Heart right ventricle (tissue), 16 donors: Measurements from ENCODE around the gene NDUFB3. TPM values are rescaled to one million over a fixed set of nuclear protein-coding genes. Genes with fewer than 3 reads are reported as not detected.
"Not testable (repeated sequence)": the region's sequence is repeated elsewhere in the genome, so short reads cannot be mapped to it uniquely, and the experiment has no call there.

Experiments
- ATAC-seq, 8 donors: fragments of 200-7000 bp; cut with Tn5 transposase; one replicate each; pipeline ENCODE4 v1.9.1; 2020; ENCODE audit warnings: mild to moderate bottlenecking in 8 of 8, moderate library complexity in 8 of 8, moderate number of reproducible peaks in 1 of 8
- DNase-seq, 2 donors: peaks; one replicate each; pipeline ENCODE4 v3.0.0-alpha.2; 2020
- H3K27ac ChIP-seq, 10 donors: fragments of 200-600 bp; sonication (generic) in 2 of 10; one replicate each; pipeline versions ENCODE4 v1.5.0 to v1.8.0; 2020 to 2022; ENCODE audit warnings: mild to moderate bottlenecking in 3 of 10
- H3K27me3 ChIP-seq, 7 donors: fragments of 200-600 bp; one replicate each; pipeline ENCODE4 v1.8.0; 2021 to 2022; ENCODE audit warnings: mild to moderate bottlenecking in 2 of 7
- H3K36me3 ChIP-seq, 9 donors: fragments of 200-600 bp; sonication (generic) in 1 of 9; one replicate each; pipeline versions ENCODE4 v1.5.0 to v1.8.0; 2020 to 2022; ENCODE audit warnings: mild to moderate bottlenecking in 2 of 9
- H3K4me1 ChIP-seq, 9 donors: fragments of 200-600 bp; sonication (generic) in 1 of 9; one replicate each; pipeline versions ENCODE4 v1.5.0 to v1.8.0; 2020 to 2022; ENCODE audit warnings: mild to moderate bottlenecking in 4 of 9
- H3K4me3 ChIP-seq, 10 donors: fragments of 200-600 bp; sonication (generic) in 2 of 10; one replicate each; pipeline versions ENCODE4 v1.5.0 to v1.8.0; 2020 to 2022; ENCODE audit warnings: mild to moderate bottlenecking in 7 of 10, moderate library complexity in 2 of 10
- H3K9me3 ChIP-seq, 11 donors: fragments of 200-600 bp in 10 of 11; sonication (generic) in 2 of 11; one replicate each; pipeline versions ENCODE4 v1.5.0 to v1.8.0; 2013 to 2022; ENCODE audit warnings: mild to moderate bottlenecking in 2 of 11, control low read depth in 1 of 11, moderate library complexity in 1 of 11
- WGBS, 2 donors: extraction: QIAGEN DNeasy Blood & Tissue Kit; methylation state at CpG; one replicate each; pipeline ENCODE4 v1.1.7; 2013; ENCODE audit warnings: inconsistent platforms in 1 of 2; 5-methylcytosine and 5-hydroxymethylcytosine counted together
- intact Hi-C, 10 donors: fragments of 100-400 bp; cut with DNase I; formaldehyde crosslinking; loops; one replicate each; pipeline versions ENCODE4 v1.11.1 to v1.14.2; 2022
- polyA plus RNA-seq, 2 donors: library from polyadenylated mRNA; stranded (reverse); fragments of 200-250 nt; gene quantifications; one replicate each; pipeline ENCODE4 v1.2.3, GENCODE V29; 2013
- total RNA-seq, 10 donors: library from RNA; stranded (reverse); fragmentation: NEBNext Ultra II Directional in 3 of 10; extraction: Animal tissue kit (Norgen Biotek cat#: 25700) in 3 of 10; gene quantifications; one replicate each; pipeline versions ENCODE4 v1.2.1 to v1.2.4, GENCODE V29; 2021 to 2023
- TF ChIP-seq, protein P1 (sequence below), 9 donors: fragments of 200-600 bp; sonication (generic) in 2 of 9; IDR thresholded peaks; one replicate each; pipeline versions ENCODE4 v1.5.0 to v1.8.0; 2021 to 2022; ENCODE audit warnings: antibody characterized with exemption in 9 of 9, mild to moderate bottlenecking in 5 of 9, moderate library complexity in 1 of 9
- donor health status: Arrhythmogenic right ventricular cardiomyopathy.
- donor health status: ischemic (EF 13 %, LVEDD 7.1; RV severe dilation, severe dysfunction).
- donor health status: healthy with polysubstance abuse.
- donor health status: DM: no; HTN: yes; CAD: no.
- donor health status: DM: no; HTN: no; CAD: no.
- donor health status: ischemic (EF 25% LVEDD 6.9; RV normal size, moderate dysfunction).
- donor health status: ischemic (EF 25% LVEDD 5.7; RV mildly dilated, moderate dysfunction).
- donor health status: healthy.
- donor health status: DM: yes; HTN: yes; CAD: no.
- donor health status: Ischemic cardiomyopathy.
- donor health status: ischemic (EF 35%, LVEDD 5.7; RV mildly dilated, moderate dysfunction).
- donor health status: nonischemic (EF 11% LVEDD 7.7; RV severe dilation, severe dysfunction).
- donor health status: DM: yes; HTN: yes; CAD: no.
- donor health status: PGD.
- donor health status: ischemic (EF 29% LVEDD 5.4; RV normal size, mild dysfunction).
- donor health status: nonischemic (EF 23%, LVEDD 6.1; RV moderate dilation, normal function).

Gene NDUFB3
- total and polyA plus RNA-seq, 12 donors: 200 to 513 (median 431) TPM

DNA sequence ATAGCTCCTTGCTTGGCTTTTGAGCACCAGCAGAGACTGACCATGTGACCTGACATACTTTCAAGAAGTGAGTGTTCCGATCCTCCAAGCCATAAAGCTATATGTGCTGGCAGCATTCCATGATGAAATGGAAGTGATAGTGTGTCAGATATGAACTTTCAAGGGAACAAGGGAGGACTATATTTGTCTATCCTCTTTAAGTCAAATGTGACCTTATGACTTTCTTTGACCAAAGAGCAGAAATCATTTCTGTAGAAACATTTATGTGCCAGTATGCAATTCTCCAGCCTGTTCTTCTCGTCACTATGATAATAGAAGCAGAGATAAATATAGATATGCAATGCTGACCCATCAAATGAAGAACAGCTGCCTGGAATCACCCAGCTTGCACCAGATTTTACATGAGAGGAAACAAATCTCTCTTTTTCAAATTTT lies 14.7 kb upstream of the NDUFB3 start:
- Histone ChIP-seq H3K4me1 (peaks cover 0 to 42% (median 28%) of the 10 kb centered on the region in 9 donors), H3K36me3 (peaks cover 0 to 44% (median 0%) of the 10 kb centered on the region in 9 donors), H3K9me3 (no peaks in the 10 kb centered on the region), H3K27ac (peak overlapping the region in 5 of 10 donors; percentile 4 to 57 (median 36)), H3K27me3 (no peaks in the 10 kb centered on the region), H3K4me3 (no peak overlapping the region)
- no peak for DNase-seq
- TF ChIP-seq, protein P1, sequence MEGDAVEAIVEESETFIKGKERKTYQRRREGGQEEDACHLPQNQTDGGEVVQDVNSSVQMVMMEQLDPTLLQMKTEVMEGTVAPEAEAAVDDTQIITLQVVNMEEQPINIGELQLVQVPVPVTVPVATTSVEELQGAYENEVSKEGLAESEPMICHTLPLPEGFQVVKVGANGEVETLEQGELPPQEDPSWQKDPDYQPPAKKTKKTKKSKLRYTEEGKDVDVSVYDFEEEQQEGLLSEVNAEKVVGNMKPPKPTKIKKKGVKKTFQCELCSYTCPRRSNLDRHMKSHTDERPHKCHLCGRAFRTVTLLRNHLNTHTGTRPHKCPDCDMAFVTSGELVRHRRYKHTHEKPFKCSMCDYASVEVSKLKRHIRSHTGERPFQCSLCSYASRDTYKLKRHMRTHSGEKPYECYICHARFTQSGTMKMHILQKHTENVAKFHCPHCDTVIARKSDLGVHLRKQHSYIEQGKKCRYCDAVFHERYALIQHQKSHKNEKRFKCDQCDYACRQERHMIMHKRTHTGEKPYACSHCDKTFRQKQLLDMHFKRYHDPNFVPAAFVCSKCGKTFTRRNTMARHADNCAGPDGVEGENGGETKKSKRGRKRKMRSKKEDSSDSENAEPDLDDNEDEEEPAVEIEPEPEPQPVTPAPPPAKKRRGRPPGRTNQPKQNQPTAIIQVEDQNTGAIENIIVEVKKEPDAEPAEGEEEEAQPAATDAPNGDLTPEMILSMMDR (IDR thresholded peaks at IDR 0.05): no peak
- 18 to 27% methylated on average over 2 of the region's 2 CpGs for WGBS, 2 donors
- peak in 1 of 8 donors; percentile 24 for ATAC-seq
- intact Hi-C loops: no loop called here

GRCh38 chr2:201057715-201058248 lies 14.0 kb upstream of the NDUFB3 start:
- peak overlapping the region in 4 of 10 donors; percentile 16 to 57 (median 44) for H3K27ac ChIP-seq
- H3K4me1 ChIP-seq: peaks cover 0 to 35% (median 28%) of the 10 kb centered on the region in 9 donors
- 73 to 74% methylated on average over 4 of the region's 4 CpGs for WGBS, 2 donors
- H3K4me3 ChIP-seq: no peak overlapping the region
- ATAC-seq: peak in 1 of 8 donors; percentile 24
- H3K27me3 ChIP-seq: no peaks in the 10 kb centered on the region
- TF ChIP-seq, protein P1 (IDR thresholded peaks at IDR 0.05): no peak
- no peaks in the 10 kb centered on the region for H3K9me3 ChIP-seq
- intact Hi-C loops: no loop called here
- peaks cover 0 to 42% (median 0%) of the 10 kb centered on the region in 9 donors for H3K36me3 ChIP-seq
- no peak for DNase-seq

DNA sequence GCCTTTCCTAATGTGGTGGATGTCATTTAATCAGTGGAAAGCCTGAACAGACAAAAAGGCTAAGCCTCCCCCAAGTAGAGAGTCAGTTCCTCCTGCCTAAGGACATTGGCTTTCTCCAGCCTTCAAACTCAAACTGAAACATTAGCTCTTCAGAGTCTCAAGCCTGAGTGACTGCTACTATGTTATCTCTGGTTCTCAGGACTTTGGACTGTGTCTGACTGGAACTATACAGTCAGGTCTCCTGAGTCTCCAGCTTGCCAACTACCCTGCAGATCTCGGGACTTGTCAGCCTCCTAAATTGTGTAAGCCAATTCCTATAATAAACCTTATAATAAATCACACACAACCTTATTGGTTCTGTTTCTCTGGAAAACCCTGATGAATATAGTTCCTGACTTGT lies 12.9 kb upstream of the NDUFB3 start:
- no peak overlapping the region for H3K4me3 ChIP-seq
- intact Hi-C loops: no loop called here
- DNase-seq (no peak), ATAC-seq (peak in 1 of 8 donors; percentile 63)
- 47 to 53% methylated on average over 1 of the region's 1 CpG for WGBS, 2 donors
- peaks cover 0 to 40% (median 0%) of the 10 kb centered on the region in 9 donors for H3K36me3 ChIP-seq
- peaks cover 0 to 34% (median 28%) of the 10 kb centered on the region in 9 donors for H3K4me1 ChIP-seq
- H3K9me3 ChIP-seq: no peaks in the 10 kb centered on the region
- TF ChIP-seq, protein P1 (IDR thresholded peaks at IDR 0.05): no peak
- no peaks in the 10 kb centered on the region for H3K27me3 ChIP-seq
- no peak overlapping the region for H3K27ac ChIP-seq

GRCh38 chr2:201059961-201060755 lies 11.6 kb upstream of the NDUFB3 start:
- ATAC-seq: no peak
- WGBS, 2 donors: 91 to 92% methylated on average over 10 of the region's 10 CpGs
- H3K9me3 ChIP-seq: no peaks in the 10 kb centered on the region

GRCh38 chr2:201063516-201063915 lies 8.3 kb upstream of the NDUFB3 start:
- not testable (repeated sequence) for H3K4me3 ChIP-seq, H3K27me3 ChIP-seq, DNase-seq, H3K9me3 ChIP-seq, ATAC-seq, H3K27ac ChIP-seq
- H3K36me3 ChIP-seq: peaks cover 0 to 33% (median 0%) of the 10 kb centered on the region in 9 donors
- intact Hi-C loops: loop anchor here in 1 of 10 donors (10.0 kb wide), 1 partner anchor 149 kb away; no protein-coding TSS in a partner anchor
- WGBS, 2 donors: 97% methylated on average over 5 of the region's 5 CpGs
- H3K4me1 ChIP-seq: peaks cover 0 to 48% (median 27%) of the 10 kb centered on the region in 9 donors

More at GRCh38 chr2:201059961-201060755, 11.6 kb upstream of the NDUFB3 start:
- Histone ChIP-seq H3K4me3 (no peak overlapping the region), H3K27me3 (no peaks in the 10 kb centered on the region), H3K4me1 (peaks cover 0 to 39% (median 29%) of the 10 kb centered on the region in 9 donors), H3K36me3 (peaks cover 0 to 36% (median 0%) of the 10 kb centered on the region in 9 donors), H3K27ac (no peak overlapping the region)
- no peak for DNase-seq
- TF ChIP-seq, protein P1 (IDR thresholded peaks at IDR 0.05): no peak
- intact Hi-C loops: loop anchor here in 1 of 10 donors (10.0 kb wide), 1 partner anchor 145 kb away; no protein-coding TSS in a partner anchor
